ENCODE results near the gene FNDC3B. TPM values are rescaled to one million over a fixed set of nuclear protein-coding genes. Genes with fewer than 3 reads are reported as not detected.

The FNDC3B gene
- total and polyA plus RNA-seq, 9 of the 15 experiments (the other 6 are each of a cell fraction or from before 2014, with no cell fraction given) = 7.0 to 35.8 (median 16.2) TPM

DNA sequence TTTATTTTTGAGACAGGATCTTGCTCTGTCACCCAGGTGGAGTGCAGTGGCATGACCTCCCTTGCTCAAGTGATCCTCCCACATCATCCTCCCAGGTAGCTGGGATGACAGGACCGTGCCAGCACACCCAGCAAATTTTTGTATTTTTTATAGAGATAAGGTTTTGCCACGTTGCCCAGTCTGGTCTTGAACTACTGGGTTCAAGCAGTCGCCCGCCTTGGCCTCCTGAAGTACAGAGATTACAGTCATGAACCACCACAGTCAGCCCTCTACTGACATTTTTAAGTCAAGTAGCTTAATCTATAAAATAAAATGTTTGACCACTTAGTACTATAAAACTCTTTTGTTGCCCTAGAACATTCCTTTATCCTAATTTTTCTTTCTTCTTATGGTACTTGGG is 198.8 kb downstream of the FNDC3B start (continued):
- TF ChIP-seq TRIM24 (IDR thresholded peaks at IDR 0.05) = no peak

DNA sequence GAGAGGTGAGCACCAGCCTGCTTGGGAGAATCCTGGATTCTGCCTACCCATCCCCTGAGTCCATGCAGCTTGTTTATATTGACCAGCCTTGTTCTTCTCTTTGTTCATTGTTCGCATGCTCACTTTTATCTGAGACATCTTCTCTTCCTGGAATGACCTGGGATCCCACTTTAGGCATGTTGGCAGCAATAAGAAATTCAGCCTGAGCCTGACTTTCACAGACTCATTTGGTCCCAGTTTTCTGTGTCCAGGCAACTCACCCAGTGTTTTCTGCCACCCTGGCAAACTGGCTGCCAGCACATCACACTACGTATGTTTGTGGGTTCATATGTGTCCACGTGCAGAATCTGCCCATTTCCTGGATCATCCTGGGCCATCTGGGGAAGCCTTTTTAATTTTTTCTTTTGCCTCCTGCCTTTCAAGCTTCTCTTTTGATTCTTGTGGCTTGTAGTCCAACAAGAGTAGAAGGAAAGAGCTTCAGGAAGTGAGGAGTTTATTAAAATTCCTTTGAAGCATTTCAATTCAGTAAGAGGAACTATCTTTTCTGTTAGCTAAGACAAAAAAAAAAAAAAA is 199.9 kb downstream of the FNDC3B start:
- Histone ChIP-seq H3K9me3 (replicated peaks; ENCODE audit: control insufficient read depth, insufficient read depth, low read depth, low read length) (peaks cover 3% of the 10 kb centered on the region), H3K4me2 (ENCODE audit: insufficient read depth, low read length) (no peak overlapping the region), H3K27ac (ENCODE audit: extremely low read depth, low read depth, low read length) (no peak overlapping the region), H3K9ac (ENCODE audit: insufficient read depth in 1 of 2, low read depth in 2 of 2, low read length in 2 of 2) (no peak overlapping the region), H3K4me3 (no peak overlapping the region), H3K9me1 (ENCODE audit: control insufficient read depth, insufficient read depth, low read length) (no peaks in the 10 kb centered on the region), H3K27me3 (ENCODE audit: control insufficient read depth in 2 of 2, insufficient read depth in 2 of 2, low read length in 2 of 2) (no peaks in the 10 kb centered on the region), H3K79me2 (ENCODE audit: control insufficient read depth, insufficient read depth, low read length) (no peaks in the 10 kb centered on the region; the same call in 1 of the 3 replicates), H3K4me1 (replicated peaks in 1 of 2; ENCODE audit: control insufficient read depth in 2 of 2, insufficient read depth in 2 of 2, low read length in 2 of 2) (no peaks in the 10 kb centered on the region), H4K20me1 (replicated peaks; ENCODE audit: control insufficient read depth, insufficient read depth, low read length) (no peaks in the 10 kb centered on the region), H2AFZ (ENCODE audit: low read depth, low read length) (no peak overlapping the region), H3K36me3 (ENCODE audit: control insufficient read depth, insufficient read depth, low read length) (peaks cover 6% of the 10 kb centered on the region; the same call in 1 of the 3 replicates)
- in situ Hi-C loops (cut with MboI) (no loop called here), intact Hi-C loops (cut with micrococcal nuclease) (no loop called here)
- WGBS (ENCODE audit: insufficient coverage, low coverage, missing lambda C conversion rate) = 89% methylated on average over 3 of the region's 3 CpGs
- DNase-seq (ENCODE audit: extremely low read depth in 1 of 4, low spot score in 3 of 4) (no peak), ATAC-seq (no peak), FAIRE-seq (no peak)
- TF ChIP-seq ZFP36 (IDR thresholded peaks at IDR 0.05; ENCODE audit: low read depth, low read length, partially characterized antibody) = no peak
- no peak for TF ChIP-seq MECOM (CRISPR knock-in tag; IDR thresholded peaks at IDR 0.05)
- TF ChIP-seq THRAP3 (IDR thresholded peaks at IDR 0.05; ENCODE audit: borderline replicate concordance) = no peak
- TF ChIP-seq, protein P1, sequence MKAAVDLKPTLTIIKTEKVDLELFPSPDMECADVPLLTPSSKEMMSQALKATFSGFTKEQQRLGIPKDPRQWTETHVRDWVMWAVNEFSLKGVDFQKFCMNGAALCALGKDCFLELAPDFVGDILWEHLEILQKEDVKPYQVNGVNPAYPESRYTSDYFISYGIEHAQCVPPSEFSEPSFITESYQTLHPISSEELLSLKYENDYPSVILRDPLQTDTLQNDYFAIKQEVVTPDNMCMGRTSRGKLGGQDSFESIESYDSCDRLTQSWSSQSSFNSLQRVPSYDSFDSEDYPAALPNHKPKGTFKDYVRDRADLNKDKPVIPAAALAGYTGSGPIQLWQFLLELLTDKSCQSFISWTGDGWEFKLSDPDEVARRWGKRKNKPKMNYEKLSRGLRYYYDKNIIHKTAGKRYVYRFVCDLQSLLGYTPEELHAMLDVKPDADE (conservative IDR thresholded peaks at IDR 0.05; ENCODE audit: control insufficient read depth, low read depth, low read length) = no peak
- TF ChIP-seq ARID2 (IDR thresholded peaks at IDR 0.05) = no peak
- TF ChIP-seq, protein P2, sequence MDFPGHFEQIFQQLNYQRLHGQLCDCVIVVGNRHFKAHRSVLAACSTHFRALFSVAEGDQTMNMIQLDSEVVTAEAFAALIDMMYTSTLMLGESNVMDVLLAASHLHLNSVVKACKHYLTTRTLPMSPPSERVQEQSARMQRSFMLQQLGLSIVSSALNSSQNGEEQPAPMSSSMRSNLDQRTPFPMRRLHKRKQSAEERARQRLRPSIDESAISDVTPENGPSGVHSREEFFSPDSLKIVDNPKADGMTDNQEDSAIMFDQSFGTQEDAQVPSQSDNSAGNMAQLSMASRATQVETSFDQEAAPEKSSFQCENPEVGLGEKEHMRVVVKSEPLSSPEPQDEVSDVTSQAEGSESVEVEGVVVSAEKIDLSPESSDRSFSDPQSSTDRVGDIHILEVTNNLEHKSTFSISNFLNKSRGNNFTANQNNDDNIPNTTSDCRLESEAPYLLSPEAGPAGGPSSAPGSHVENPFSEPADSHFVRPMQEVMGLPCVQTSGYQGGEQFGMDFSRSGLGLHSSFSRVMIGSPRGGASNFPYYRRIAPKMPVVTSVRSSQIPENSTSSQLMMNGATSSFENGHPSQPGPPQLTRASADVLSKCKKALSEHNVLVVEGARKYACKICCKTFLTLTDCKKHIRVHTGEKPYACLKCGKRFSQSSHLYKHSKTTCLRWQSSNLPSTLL (IDR thresholded peaks at IDR 0.05) = no peak
- no peak for TF ChIP-seq TRIM28 (IDR thresholded peaks at IDR 0.05)
- TF ChIP-seq SMAD1 (IDR thresholded peaks at IDR 0.05; ENCODE audit: low read depth, low read length, partially characterized antibody) = no peak
- TF ChIP-seq TEAD2 (tag; IDR thresholded peaks at IDR 0.05) = no peak
- TF ChIP-seq ERF (CRISPR knock-in tag; IDR thresholded peaks at IDR 0.05) = no peak
- CTCF ChIA-PET (ENCODE audit: low intra/inter-chr PET ratio) = no interaction called here
- BruUV-seq (replicated peaks) = no TSS peak
- POLR2A ChIA-PET = interaction anchor here (1.5 kb wide), 1 partner anchor 38 kb away, joined by 4 read pairs; no protein-coding TSS in a partner anchor
